Subcutaneous abdominal adipose tissue (tissue), 5 donors: Measurements from ENCODE around the gene TTR.

Source experiments
- H3K27ac ChIP-seq: one replicate; pipeline ENCODE4 v1.7.0; 2013; ENCODE audit warnings: low read depth, mild to moderate bottlenecking, inconsistent platforms, low read length, moderate library complexity
- H3K27me3 ChIP-seq, 5 donors: one replicate each; pipeline ENCODE4 v1.7.0; 2013; ENCODE audit warnings: low read length in 5 of 5, inconsistent platforms in 1 of 5; ENCODE audit not compliant: control insufficient read depth in 5 of 5, insufficient read depth in 4 of 5
- H3K36me3 ChIP-seq, 5 donors: one replicate each; pipeline ENCODE4 v1.7.0; 2013; ENCODE audit warnings: low read length in 5 of 5; ENCODE audit not compliant: control insufficient read depth in 5 of 5, insufficient read depth in 5 of 5
- H3K4me1 ChIP-seq, 5 donors: one replicate each; pipeline ENCODE4 v1.7.0; 2013; ENCODE audit warnings: low read length in 5 of 5, mild to moderate bottlenecking in 3 of 5, moderate library complexity in 1 of 5; ENCODE audit not compliant: control insufficient read depth in 5 of 5, insufficient read depth in 5 of 5
- H3K4me3 ChIP-seq, 5 donors: one replicate each; pipeline ENCODE4 v1.7.0; 2013; ENCODE audit warnings: low read length in 5 of 5, low read depth in 1 of 5
- H3K9ac ChIP-seq, 5 donors: one replicate each; pipeline ENCODE4 v1.7.0; 2013; ENCODE audit warnings: low read length in 5 of 5, mild to moderate bottlenecking in 4 of 5, moderate library complexity in 3 of 5
- H3K9me3 ChIP-seq, 5 donors: one replicate each; pipeline ENCODE4 v1.7.0; 2013; ENCODE audit warnings: low read length in 5 of 5; ENCODE audit not compliant: control insufficient read depth in 5 of 5
- donor health status: healthy.
- donor health status: healthy.
- donor health status: healthy.
- donor health status: healthy.
- donor health status: healthy.

Gene TTR

DNA sequence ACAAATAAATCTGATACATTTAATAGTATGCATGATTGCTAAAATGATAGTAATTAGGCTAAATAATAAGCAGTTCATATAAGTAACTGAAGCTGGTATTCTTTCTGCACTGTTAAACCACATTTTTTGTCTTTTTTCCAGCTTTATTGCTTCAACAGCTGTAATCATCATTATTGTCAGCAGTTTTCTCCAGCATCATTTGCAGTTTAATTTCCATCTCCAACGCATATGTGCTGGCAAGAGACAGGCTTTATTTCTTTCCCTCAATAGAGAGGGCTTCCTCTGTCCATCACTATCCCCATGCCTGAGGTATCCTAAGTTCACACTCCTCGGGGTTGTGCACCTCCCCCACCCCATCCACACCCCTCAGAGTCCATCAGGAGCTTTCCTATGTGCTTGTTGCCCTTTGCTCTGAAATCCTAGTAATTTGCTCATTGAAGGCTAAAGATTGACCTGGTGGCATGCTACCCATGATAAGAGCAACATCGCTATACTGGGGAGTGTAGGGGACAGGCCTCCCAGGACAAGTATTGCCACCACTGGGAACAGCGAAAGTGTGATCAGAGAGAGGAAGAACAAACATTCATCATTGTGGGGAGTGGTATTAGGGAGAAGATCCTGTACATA is 55.6 kb downstream of the TTR start:
- no peaks in the 10 kb centered on the region for H3K27me3 ChIP-seq

More for the DNA sequence above, 55.6 kb downstream of the TTR start:
- H3K9ac ChIP-seq: no peak overlapping the region
- no peak overlapping the region for H3K4me3 ChIP-seq
- H3K4me1 ChIP-seq: peaks cover 0 to 7% (median 0%) of the 10 kb centered on the region in 5 donors
- no peaks in the 10 kb centered on the region for H3K9me3 ChIP-seq
- H3K36me3 ChIP-seq: no peaks in the 10 kb centered on the region
- H3K27ac ChIP-seq: no peak overlapping the region
